IPS-15b (cell line): ENCODE data around the gene TMEM187.

Experiments used
- H3K27me3 ChIP-seq: one replicate; pipeline ENCODE4 v1.6.1; 2013; ENCODE audit warnings: low read length; ENCODE audit not compliant: control insufficient read depth, insufficient read depth
- H3K36me3 ChIP-seq: one replicate; pipeline ENCODE4 v1.6.1; 2013; ENCODE audit warnings: low read length; ENCODE audit not compliant: control insufficient read depth, insufficient read depth
- H3K4me1 ChIP-seq: one replicate; pipeline ENCODE4 v1.6.1; 2013; ENCODE audit warnings: mild to moderate bottlenecking, low read length; ENCODE audit not compliant: control insufficient read depth, insufficient read depth
- H3K4me3 ChIP-seq: one replicate; pipeline ENCODE4 v1.5.1; 2013; ENCODE audit warnings: low read depth, low read length
- H3K9ac ChIP-seq: one replicate; pipeline ENCODE4 v1.6.1; 2013; ENCODE audit warnings: low read depth, mild to moderate bottlenecking, low read length
- H3K9me3 ChIP-seq: one replicate; pipeline ENCODE4 v1.6.1; 2013; ENCODE audit warnings: mild to moderate bottlenecking, low read length; ENCODE audit not compliant: control insufficient read depth, insufficient read depth

TMEM187 gene

DNA sequence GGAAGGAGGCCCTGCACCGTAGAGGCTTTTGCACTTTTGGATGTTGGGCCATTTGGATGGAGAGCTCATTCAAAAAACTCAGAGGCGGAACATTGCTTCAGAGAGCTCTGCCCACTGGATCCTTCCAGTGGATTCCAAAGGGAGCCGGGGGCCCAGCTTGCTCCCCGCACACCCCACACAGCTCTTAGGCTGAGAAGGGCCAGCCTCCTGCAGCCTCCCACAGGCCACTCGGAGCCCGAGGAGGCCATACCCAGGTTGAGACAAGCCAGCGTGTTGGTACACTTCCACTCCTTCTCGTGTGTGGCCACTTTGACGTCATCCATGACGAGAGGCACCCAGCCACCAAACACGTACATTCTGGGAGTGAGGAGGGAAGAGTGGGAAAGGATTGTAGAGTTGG is 11.3 kb upstream of the TMEM187 start:
- no peak overlapping the region for H3K9ac ChIP-seq
- H3K4me1 ChIP-seq: no peaks in the 10 kb centered on the region
- H3K36me3 ChIP-seq: peaks cover 68% of the 10 kb centered on the region
- no peaks in the 10 kb centered on the region for H3K27me3 ChIP-seq
- peaks cover 4% of the 10 kb centered on the region for H3K9me3 ChIP-seq
- no peak overlapping the region for H3K4me3 ChIP-seq

DNA sequence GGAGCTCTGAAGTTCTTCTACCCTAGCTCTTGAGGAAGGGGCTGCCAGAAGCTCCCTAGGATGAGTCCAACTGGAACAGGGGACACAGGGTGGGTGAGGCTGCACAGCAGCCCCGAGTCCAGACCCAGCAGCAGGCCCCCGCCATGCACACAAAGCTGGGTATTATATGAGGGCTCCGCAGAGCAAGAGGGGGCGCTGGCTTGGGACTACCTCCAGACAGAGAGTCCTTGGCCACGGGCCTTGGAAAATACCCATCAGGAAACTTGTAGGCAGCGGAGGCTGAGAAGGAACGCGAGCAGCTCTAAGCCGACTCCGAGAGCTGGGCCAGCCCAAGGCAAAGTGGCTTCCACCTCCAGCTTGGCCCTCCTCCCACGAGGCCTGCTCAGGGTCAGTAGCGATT is 9.0 kb upstream of the TMEM187 start:
- H3K36me3 ChIP-seq: peaks cover 55% of the 10 kb centered on the region
- no peak overlapping the region for H3K4me3 ChIP-seq
- H3K9me3 ChIP-seq: peaks cover 8% of the 10 kb centered on the region
- H3K9ac ChIP-seq: no peak overlapping the region
- H3K4me1 ChIP-seq: peaks cover 2% of the 10 kb centered on the region
- no peaks in the 10 kb centered on the region for H3K27me3 ChIP-seq

DNA sequence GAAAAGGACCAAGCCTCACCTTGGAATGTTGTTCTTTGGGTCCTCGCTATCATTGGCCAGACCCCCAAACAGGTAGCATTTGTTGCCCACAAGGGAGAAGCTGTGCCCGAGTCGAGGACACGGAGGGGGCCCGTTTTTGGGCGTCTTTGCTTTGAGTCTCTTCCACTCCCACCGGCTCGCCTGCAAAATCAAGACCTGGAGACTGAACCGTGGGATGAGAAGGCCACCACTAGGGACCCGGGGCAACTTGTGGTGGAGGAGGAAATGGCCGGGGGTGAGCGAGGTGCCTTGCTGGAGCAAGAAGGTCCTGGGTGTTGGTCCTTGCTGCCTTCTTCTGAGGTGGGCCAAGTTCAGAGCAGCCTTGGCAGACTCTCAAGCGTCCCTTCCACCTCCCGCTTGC is 8.4 kb upstream of the TMEM187 start:
- H3K36me3 ChIP-seq: peaks cover 54% of the 10 kb centered on the region
- H3K9ac ChIP-seq: no peak overlapping the region

DNA sequence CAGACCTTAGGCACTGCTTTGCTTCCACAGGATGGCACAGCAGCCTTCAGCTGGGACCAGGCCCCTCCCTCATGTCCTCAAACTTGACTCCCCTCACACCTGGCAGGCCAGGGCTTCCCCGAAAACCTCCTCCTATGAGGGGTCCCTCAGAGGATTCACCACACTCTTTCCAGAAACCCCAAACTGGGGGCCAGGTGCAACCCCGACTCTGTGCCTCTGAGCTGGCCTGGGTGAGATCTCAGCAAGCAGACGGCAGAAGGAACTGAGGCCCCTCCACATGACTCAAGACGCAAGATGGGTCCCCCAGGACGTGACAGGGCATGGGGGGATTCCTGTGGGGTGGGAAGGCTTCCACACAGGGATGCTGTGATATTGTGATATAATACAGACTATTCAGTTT is 7.1 kb upstream of the TMEM187 start:
- Histone ChIP-seq H3K4me1 (peaks cover 3% of the 10 kb centered on the region), H3K9ac (no peak overlapping the region), H3K36me3 (peaks cover 41% of the 10 kb centered on the region), H3K27me3 (no peaks in the 10 kb centered on the region), H3K4me3 (no peak overlapping the region), H3K9me3 (peaks cover 4% of the 10 kb centered on the region)

More for the DNA sequence above, 8.4 kb upstream of the TMEM187 start:
- Histone ChIP-seq H3K9me3 (peaks cover 7% of the 10 kb centered on the region), H3K27me3 (no peaks in the 10 kb centered on the region), H3K4me3 (no peak overlapping the region), H3K4me1 (peaks cover 3% of the 10 kb centered on the region)

DNA sequence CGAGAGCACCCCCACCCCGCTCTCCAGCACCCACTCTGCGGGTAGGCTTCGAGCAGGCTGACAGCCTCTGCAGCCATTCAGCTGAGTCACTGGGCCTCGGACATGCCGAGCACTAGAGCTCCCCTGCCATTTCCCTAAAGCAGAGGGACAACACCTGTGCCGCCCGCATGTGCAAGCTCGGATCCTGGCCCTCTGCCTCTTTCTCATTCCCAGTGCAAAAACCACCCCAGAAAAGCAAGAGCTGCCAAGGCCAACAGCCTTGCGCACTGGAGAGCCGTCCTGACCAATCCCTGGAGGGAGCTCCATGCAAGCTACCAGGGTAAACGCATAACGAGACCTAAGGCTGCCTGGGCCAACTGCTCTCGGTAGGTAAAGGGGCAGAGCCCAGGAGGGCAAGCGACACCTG is 6.3 kb upstream of the TMEM187 start:
- H3K27me3 ChIP-seq: no peaks in the 10 kb centered on the region
- no peak overlapping the region for H3K4me3 ChIP-seq
- H3K36me3 ChIP-seq: peaks cover 34% of the 10 kb centered on the region
- peaks cover 4% of the 10 kb centered on the region for H3K9me3 ChIP-seq
- peak overlapping the region; percentile 54 for H3K9ac ChIP-seq
- H3K4me1 ChIP-seq: peaks cover 3% of the 10 kb centered on the region

DNA sequence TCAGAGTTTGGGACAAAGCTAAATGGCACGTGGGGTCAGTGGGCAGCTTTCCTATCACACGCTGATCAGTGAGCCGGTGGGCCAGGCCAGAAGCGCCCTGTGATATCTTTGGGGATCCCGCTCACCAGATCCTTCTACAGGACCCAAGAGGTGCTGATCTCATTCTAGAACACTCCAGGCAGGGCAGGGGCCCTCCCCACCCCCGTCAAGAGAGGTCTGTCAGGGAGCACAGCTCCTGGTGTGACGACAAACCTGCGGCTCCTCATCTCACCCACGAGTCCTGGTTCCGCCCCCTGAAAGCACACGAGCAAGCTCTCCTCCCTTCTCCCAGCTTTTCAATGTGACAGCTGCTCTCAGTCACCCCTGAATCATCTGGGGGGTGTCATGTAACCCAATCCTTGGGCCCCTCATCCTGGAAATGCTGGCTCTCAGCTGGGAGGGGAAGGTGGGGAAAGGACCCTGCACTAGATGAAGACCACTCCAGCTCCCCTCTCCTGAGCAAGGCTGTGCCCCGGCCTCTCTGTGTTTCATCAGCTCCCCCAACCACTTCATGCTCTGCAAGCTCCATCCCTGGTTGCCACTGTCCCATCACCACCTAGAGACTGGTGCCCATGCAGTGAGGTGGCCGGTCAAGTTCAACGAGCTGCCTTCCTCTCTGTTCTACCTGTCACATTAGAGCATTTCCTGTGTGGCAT is 5.6 kb upstream of the TMEM187 start:
- H3K36me3 ChIP-seq: peaks cover 27% of the 10 kb centered on the region
- H3K27me3 ChIP-seq: no peaks in the 10 kb centered on the region
- H3K9ac ChIP-seq: peak overlapping the region; percentile 54

DNA sequence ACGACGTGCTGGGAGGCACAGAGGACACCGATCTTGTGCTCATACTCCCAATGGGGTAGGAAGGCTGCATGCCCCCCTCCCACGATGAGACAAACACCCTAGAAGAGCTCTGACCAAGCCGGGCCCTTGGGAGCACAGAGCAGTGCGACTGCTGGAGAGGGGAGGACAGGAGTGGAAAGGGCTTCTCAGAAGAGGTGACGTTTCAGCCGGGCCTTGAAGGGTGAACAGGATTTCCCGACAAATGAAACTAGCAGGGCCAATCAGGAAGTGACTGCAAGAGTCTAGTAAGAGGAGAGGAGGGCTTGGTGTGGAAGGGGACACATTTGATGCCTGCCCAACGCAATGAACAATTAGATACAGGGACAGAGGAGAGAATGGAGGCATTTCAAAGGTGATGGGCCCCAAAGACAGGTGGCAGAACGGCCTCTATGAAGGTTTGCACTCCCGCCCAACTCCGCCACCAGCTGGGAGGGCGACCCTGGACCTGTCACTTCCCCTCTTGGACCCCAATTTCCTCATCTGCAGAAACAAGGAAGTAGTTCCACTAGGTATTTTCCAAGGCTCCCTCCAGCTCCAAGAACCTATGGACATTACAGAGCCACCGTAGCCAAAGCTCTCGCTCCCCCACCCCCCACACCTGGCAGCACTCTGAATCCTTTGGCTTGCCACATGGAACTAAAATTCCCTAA is 4.9 kb upstream of the TMEM187 start:
- Histone ChIP-seq H3K9ac (no peak overlapping the region), H3K36me3 (peaks cover 22% of the 10 kb centered on the region), H3K27me3 (no peaks in the 10 kb centered on the region), H3K9me3 (peaks cover 4% of the 10 kb centered on the region), H3K4me3 (peak overlapping the region; percentile 18), H3K4me1 (peaks cover 3% of the 10 kb centered on the region)

More for the DNA sequence above, 5.6 kb upstream of the TMEM187 start:
- Histone ChIP-seq H3K4me3 (peak overlapping the region; percentile 18), H3K9me3 (peaks cover 4% of the 10 kb centered on the region), H3K4me1 (peaks cover 3% of the 10 kb centered on the region)

DNA sequence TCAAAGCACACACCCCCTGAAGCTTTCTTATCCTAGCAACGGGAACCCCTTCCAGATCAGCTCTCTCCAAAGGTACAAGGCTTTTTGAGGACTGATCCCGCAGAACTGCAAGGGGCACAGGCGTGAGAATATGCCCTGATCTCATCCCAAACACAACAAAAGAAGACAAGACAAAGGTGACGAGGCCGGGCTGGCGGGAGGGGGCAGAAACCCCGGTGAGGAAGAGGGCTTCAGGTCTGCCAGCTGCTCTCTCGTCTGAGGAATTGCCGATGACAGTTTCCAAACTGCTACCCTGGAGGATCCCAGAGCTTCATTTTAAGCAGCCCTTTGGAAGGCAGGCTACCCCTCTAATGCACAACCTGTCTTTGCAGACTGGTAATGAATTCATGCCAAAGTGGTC is 4.3 kb upstream of the TMEM187 start:
- Histone ChIP-seq H3K9me3 (peaks cover 4% of the 10 kb centered on the region), H3K9ac (no peak overlapping the region), H3K27me3 (no peaks in the 10 kb centered on the region), H3K4me1 (peaks cover 3% of the 10 kb centered on the region), H3K36me3 (peaks cover 18% of the 10 kb centered on the region), H3K4me3 (peak overlapping the region; percentile 22)

DNA sequence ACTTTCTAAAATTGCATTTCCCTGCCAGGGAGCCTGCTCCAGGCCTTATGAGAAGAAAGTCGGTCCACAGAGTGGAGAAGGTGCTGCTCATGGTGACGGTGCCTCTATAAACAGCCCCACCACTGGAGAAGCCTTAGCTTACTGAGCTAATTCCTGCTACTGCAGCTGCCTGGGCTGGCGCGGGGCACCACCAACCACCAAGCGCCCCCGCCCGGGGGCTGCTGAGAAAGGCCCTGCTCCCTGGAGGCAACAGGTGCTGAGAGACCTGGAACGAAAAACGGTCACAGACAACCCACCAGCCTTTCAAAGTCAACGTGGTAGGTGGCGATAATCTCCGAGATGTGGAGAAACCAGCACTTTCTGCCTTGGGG is 3.8 kb upstream of the TMEM187 start:
- Histone ChIP-seq H3K4me3 (peak overlapping the region; percentile 95), H3K9me3 (peaks cover 4% of the 10 kb centered on the region), H3K27me3 (no peaks in the 10 kb centered on the region), H3K9ac (no peak overlapping the region), H3K36me3 (peaks cover 15% of the 10 kb centered on the region), H3K4me1 (peaks cover 3% of the 10 kb centered on the region)

DNA sequence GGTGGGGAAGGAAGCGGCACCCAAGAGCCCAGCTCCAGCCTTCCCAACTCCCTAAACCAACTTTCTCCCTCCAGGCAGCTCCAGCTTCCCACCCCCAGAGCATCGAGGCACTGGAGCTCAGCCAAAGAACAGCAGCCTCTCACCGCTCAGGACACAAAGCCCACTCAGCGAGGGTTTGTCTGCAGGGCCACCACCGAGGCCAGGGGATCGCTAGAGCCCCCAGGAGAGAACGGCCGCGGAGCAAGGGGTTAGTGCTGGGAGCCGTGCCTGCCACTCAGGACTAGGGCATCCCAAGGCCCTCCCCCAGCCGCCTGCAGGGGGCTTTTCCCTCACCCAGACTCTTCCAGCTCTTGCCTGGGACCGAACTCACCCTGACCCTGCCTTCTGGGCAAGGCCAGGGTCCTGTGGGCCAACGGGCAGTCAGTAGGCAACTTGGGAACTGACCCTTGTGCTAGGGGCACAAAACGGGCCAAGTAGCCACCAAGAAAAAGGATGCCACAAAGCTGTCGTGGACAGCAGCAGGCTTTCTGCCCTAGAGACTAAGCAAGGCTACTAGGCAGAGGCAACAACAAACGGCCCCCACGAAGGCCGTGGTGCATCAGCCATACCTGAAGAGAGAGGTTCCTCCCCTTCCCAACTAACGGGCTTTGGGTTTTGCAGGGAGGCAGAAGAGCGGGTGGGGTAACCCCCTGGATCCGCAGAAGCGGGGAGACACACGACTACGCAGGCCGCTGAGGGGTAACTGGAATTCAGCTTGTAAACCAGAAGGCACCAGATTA is 3.2 kb upstream of the TMEM187 start:
- Histone ChIP-seq H3K4me3 (peak overlapping the region; percentile 95), H3K27me3 (no peaks in the 10 kb centered on the region), H3K9ac (peak overlapping the region; percentile 65), H3K4me1 (peaks cover 3% of the 10 kb centered on the region), H3K9me3 (peaks cover 5% of the 10 kb centered on the region), H3K36me3 (peaks cover 9% of the 10 kb centered on the region)

DNA sequence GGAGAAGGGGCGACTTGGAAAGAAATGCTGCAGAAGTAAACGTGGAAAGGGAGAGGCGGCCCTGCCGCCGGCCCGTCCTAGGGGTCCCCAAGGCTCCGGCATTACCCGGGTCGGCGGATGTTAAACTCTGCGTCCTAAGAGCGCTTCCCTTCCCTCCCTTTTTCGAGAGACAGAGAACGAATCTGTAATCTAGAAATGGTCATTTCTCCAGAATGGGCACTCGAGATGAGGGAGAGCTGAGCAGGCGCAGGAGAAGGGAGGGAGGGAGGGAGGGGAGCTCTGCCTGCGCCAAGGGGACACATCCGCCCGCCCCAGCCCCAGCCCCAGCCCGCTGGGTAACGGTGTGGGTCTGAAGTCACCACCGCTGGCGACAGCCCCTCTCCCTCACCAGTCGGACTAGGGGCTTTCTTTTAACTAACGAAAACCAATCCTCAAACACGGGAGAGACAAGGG is 2.6 kb upstream of the TMEM187 start:
- Histone ChIP-seq H3K36me3 (peaks cover 5% of the 10 kb centered on the region), H3K9me3 (peaks cover 8% of the 10 kb centered on the region), H3K4me3 (peak overlapping the region; percentile 95), H3K4me1 (peaks cover 3% of the 10 kb centered on the region), H3K27me3 (no peaks in the 10 kb centered on the region), H3K9ac (peak overlapping the region; percentile 65)
